Kidney (tissue), 14 donors: Measurements from ENCODE around the gene CLIC4. TPM values are rescaled to one million over a fixed set of nuclear protein-coding genes. Genes with fewer than 3 reads are reported as not detected.
"Not testable (repeated sequence)": the region's sequence is repeated elsewhere in the genome, so short reads cannot be mapped to it uniquely, and the experiment has no call there.

Source experiments
- DNase-seq, 5 donors: peaks; one replicate each; pipeline ENCODE4 v3.0.0-alpha.2; 2013 to 2020
- FAIRE-seq: peaks from 2 replicates; lab custom pipeline; 2012; peaks lifted over from hg19 to GRCh38; lab: Jason Lieb, UNC
- H3K27ac ChIP-seq, 2 donors: one replicate each; pipeline ENCODE4 v1.7.0; 2013; ENCODE audit warnings: low read depth in 2 of 2, low read length in 2 of 2, inconsistent platforms in 1 of 2
- H3K27me3 ChIP-seq: one replicate; pipeline ENCODE4 v1.7.1; 2013; ENCODE audit warnings: low read length, inconsistent platforms; ENCODE audit not compliant: control insufficient read depth, insufficient read depth
- H3K36me3 ChIP-seq, 3 donors: one replicate each; pipeline versions ENCODE4 v1.7.0 to v1.7.1; 2013; ENCODE audit warnings: low read length in 3 of 3, control low read depth in 1 of 3, inconsistent platforms in 1 of 3; ENCODE audit not compliant: insufficient read depth in 3 of 3, control insufficient read depth in 2 of 3
- H3K4me1 ChIP-seq, 3 donors: one replicate each; pipeline versions ENCODE4 v1.7.0 to v1.7.1; 2013; ENCODE audit warnings: low read length in 3 of 3, inconsistent platforms in 1 of 3, low read depth in 1 of 3; ENCODE audit not compliant: control insufficient read depth in 2 of 3, insufficient read depth in 2 of 3
- H3K4me3 ChIP-seq, 3 donors: one replicate each; pipeline versions ENCODE4 v1.7.0 to v1.8.1; 2013; ENCODE audit warnings: low read length in 3 of 3, control low read depth in 1 of 3, inconsistent platforms in 1 of 3
- H3K9ac ChIP-seq, 3 donors: one replicate each; pipeline versions ENCODE4 v1.7.0 to v1.7.1; 2013; ENCODE audit warnings: low read length in 3 of 3, control low read depth in 1 of 3, inconsistent platforms in 1 of 3
- H3K9me3 ChIP-seq, 3 donors: one replicate each; pipeline versions ENCODE4 v1.7.0 to v1.7.1; 2013; ENCODE audit warnings: low read length in 3 of 3, control low read depth in 1 of 3, inconsistent platforms in 1 of 3; ENCODE audit not compliant: control insufficient read depth in 2 of 3, insufficient read depth in 1 of 3
- intact Hi-C: fragments of 100-400 bp; cut with DNase I; formaldehyde crosslinking; loops from one replicate; pipeline ENCODE4 v1.11.1; 2022
- polyA plus RNA-seq: library from polyadenylated mRNA; stranded (reverse); fragments of 350-450 nt; fragmentation: Illumina TruSeq; extraction: RNeasy Lipid Tissue Mini Kit (QIAGEN cat#74804); gene quantifications from one replicate; pipeline ENCODE4 v1.2.3, GENCODE V29; 2014; ENCODE audit warnings: low read depth, low replicate concordance; ENCODE audit not compliant: insufficient read depth
- total RNA-seq: library from RNA; stranded (reverse); fragmentation: NEBNext Ultra II Directional; extraction: Animal tissue kit (Norgen Biotek cat#: 25700); gene quantifications from one replicate; pipeline ENCODE4 v1.2.1, GENCODE V29; 2021
- TF ChIP-seq, protein P1 (sequence below): IDR thresholded peaks from 3 replicates; pipeline ENCODE4 v1.5.1; 2012; ENCODE audit warnings: mild to moderate bottlenecking, moderate library complexity, borderline replicate concordance; ENCODE audit not compliant: insufficient read depth; ENCODE audit errors: extremely low read depth
- donor health status: control.
- donor health status: control.
- donor health status: control.
- donor health status: control.
- donor health status: control.
- donor health status: DM: yes; HTN: yes; CAD: no.
- donor health status: Normal renal cell carcinoma (clear cell type).

Gene CLIC4
- total and polyA plus RNA-seq, 2 donors from 2014 or later = 72.7 to 315 TPM

DNA sequence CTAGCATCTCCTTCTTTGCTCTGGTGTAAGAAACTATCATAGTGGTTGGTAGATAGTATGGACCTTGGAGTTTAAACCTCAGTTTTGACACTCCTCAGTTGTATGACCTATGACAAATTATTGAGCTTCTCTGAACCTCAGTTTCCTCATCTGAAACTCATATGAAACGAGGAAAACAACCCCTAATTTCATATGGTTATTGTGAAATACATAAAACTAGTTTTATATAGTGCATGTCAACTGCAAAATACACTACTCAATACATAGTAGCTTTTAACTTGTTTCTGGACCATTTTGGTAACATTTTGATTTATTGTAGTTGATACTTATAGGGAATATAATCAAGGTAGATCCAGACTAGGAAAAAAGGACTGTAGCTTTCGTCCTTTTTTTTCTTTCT, 32.9 kb downstream of the CLIC4 start:
- DNase-seq (no peak), FAIRE-seq (no peak)
- H3K4me1 ChIP-seq = peaks cover 0 to 8% (median 6%) of the 10 kb centered on the region in 3 donors
- H3K27me3 ChIP-seq = no peaks in the 10 kb centered on the region
- TF ChIP-seq, protein P1, sequence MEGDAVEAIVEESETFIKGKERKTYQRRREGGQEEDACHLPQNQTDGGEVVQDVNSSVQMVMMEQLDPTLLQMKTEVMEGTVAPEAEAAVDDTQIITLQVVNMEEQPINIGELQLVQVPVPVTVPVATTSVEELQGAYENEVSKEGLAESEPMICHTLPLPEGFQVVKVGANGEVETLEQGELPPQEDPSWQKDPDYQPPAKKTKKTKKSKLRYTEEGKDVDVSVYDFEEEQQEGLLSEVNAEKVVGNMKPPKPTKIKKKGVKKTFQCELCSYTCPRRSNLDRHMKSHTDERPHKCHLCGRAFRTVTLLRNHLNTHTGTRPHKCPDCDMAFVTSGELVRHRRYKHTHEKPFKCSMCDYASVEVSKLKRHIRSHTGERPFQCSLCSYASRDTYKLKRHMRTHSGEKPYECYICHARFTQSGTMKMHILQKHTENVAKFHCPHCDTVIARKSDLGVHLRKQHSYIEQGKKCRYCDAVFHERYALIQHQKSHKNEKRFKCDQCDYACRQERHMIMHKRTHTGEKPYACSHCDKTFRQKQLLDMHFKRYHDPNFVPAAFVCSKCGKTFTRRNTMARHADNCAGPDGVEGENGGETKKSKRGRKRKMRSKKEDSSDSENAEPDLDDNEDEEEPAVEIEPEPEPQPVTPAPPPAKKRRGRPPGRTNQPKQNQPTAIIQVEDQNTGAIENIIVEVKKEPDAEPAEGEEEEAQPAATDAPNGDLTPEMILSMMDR = no peak
- no peak overlapping the region for H3K9ac ChIP-seq
- H3K36me3 ChIP-seq = no peaks in the 10 kb centered on the region
- intact Hi-C loops = no loop called here
- H3K9me3 ChIP-seq = no peaks in the 10 kb centered on the region
- no peak overlapping the region for H3K4me3 ChIP-seq
- H3K27ac ChIP-seq = no peak overlapping the region

DNA sequence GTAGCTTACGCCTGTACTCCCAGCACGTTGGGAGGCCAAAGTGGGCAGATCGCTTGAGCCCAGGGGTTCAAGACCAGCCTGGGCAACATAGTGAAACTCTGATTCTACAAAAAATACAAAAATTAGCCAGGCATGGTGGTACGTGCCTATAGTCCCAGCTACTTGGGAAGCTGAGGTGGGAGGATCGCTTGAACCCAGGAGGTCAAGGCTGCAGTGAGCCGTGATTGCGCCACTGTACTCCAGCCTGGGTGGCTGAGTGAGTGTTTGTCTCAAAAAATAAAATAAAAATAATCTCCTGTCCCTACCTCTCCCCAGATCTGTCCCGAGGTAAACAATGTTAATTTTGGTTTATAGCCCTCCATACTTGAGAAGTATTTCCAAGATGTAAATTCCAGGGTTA, 34.0 kb downstream of the CLIC4 start:
- H3K27ac ChIP-seq, H3K27me3 ChIP-seq, intact Hi-C loops, FAIRE-seq, H3K36me3 ChIP-seq, H3K9me3 ChIP-seq, H3K4me1 ChIP-seq, H3K9ac ChIP-seq, H3K4me3 ChIP-seq, DNase-seq: not testable (repeated sequence)

DNA sequence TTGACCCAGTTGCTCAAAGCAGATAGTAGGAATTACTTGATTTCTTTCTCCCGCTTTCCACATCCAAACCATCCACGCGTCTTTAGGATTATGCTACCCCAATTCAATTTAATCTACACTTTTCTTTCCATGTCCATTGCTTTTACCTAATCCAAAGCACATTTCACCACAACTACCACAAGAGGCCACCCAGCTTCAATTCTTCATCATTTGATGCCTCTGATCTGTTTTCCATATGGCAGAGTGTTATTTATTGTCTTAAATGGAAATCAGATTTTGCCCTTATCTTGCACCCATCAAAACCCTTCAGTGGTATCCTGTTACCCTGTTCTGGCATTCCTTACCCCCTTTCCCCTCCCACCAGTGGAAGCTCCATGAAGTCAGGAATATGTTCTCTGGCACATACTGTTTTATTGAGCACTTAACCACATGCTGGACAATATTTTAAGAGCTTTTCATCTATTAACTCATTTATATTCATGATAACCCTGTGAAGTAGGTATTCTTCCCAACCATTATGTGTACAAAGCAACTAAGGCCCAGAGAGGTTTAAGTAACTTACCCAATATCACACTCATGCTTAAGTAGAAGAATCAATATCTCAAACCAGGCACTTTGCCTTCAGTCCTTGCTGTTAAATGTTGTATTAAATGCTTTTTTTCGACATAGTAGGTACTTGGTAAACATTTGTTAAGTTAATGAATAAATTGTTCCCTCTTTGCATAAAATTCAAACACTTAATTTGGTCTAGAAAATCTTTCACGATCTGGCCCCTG, 34.6 kb downstream of the CLIC4 start:
- Histone ChIP-seq H3K27me3 (no peaks in the 10 kb centered on the region), H3K4me3 (no peak overlapping the region), H3K9me3 (no peaks in the 10 kb centered on the region), H3K4me1 (peaks cover 0 to 8% (median 6%) of the 10 kb centered on the region in 3 donors), H3K9ac (no peak overlapping the region), H3K27ac (peak overlapping the region in 1 of 2 donors; percentile 20), H3K36me3 (no peaks in the 10 kb centered on the region)
- DNase-seq = no peak
- TF ChIP-seq, protein P1 = peak; percentile 4
- no peak for FAIRE-seq
- intact Hi-C loops = no loop called here

DNA sequence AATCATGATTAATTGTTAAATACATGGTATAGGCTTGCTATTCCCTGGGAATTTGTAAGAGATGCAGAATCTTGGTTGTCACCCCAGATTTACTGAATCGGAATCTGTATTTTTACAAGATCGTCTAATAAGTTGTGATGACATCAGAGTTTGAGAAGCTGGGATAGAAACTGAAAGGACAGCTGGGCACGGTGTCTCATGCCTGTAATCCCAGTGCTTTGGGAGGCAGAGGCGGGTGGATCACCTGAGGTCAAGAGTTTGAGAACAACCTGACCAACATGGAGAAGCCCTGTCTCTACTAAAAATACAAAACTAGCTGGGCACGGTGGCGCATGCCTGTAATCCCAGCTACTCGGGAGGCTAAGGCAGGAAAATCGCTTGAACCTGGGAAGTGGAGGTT, 35.4 kb downstream of the CLIC4 start:
- H3K4me1 ChIP-seq, FAIRE-seq, H3K36me3 ChIP-seq, H3K9ac ChIP-seq, DNase-seq, intact Hi-C loops, H3K9me3 ChIP-seq, H3K4me3 ChIP-seq, H3K27me3 ChIP-seq: not testable (repeated sequence)
- peak overlapping the region in 1 of 2 donors; percentile 20 for H3K27ac ChIP-seq
